MM.1S (cell line): Measurements from ENCODE around the gene MTHFD1.

Experiments used
- EZH2 ChIP-seq: fragments of 300-600 bp; sonication (generic); optimal IDR thresholded peaks from 2 replicates; pipeline ENCODE3; 2017; ENCODE audit warnings: low read depth, mild to moderate bottlenecking, antibody characterized with exemption, low read length, mixed read lengths
- EZH2phosphoT487 ChIP-seq: fragments of 300-600 bp; sonication (generic); IDR thresholded peaks from 2 replicates; pipeline ENCODE4 v1.6.1; 2018; ENCODE audit warnings: antibody characterized with exemption, low read length
- TF ChIP-seq, protein P1 (sequence below): fragments of 300-600 bp; sonication (generic); IDR thresholded peaks from 2 replicates; pipeline ENCODE4 v1.5.1; 2016; ENCODE audit warnings: antibody characterized with exemption, low read length, mixed read lengths

DNA sequence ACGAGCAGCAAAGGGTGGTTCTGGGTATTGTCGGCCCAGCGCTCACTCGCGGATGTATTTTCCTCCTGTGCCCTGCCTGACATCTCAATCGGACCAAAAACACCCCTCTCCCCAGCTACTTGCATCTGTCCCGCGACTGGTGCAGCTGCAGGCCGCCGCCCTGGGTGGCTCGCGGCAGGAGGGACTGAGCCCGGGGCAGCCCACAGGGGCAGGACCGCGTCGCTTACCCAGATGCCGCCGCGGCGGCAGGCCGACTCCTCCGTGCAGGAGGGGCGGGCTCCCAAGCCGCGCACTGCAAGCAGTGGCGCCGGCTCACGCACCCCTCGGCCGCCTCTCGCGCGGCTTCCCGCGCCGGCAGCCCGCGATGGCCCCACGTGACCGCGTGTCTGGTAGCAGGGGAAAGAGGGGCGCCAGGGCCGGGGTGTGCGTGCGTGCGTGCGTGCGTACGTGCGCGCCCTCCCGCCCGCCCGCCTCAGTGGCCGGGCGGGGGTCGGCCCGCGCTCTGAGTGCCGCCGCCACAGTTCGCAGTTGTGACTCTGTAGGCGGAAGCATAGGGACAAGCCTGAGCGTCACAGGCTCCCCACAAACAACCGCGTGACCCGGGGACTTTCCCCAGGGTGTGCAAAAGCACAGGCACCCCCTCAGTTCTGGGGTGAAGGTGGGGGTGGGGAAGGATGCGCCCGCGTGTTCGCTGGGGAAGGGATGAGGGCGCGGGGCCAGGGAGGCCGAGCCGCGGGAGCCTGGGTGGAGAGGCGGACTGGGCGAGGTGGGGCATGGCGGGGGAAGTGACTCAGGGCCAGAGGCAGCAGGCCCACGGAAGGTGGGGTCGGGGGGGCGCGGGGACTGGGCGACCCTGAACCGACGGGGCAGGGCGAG is 115.5 kb downstream of the MTHFD1 start, which contains the start of gene ZBTB25:
- TF ChIP-seq, protein P1, sequence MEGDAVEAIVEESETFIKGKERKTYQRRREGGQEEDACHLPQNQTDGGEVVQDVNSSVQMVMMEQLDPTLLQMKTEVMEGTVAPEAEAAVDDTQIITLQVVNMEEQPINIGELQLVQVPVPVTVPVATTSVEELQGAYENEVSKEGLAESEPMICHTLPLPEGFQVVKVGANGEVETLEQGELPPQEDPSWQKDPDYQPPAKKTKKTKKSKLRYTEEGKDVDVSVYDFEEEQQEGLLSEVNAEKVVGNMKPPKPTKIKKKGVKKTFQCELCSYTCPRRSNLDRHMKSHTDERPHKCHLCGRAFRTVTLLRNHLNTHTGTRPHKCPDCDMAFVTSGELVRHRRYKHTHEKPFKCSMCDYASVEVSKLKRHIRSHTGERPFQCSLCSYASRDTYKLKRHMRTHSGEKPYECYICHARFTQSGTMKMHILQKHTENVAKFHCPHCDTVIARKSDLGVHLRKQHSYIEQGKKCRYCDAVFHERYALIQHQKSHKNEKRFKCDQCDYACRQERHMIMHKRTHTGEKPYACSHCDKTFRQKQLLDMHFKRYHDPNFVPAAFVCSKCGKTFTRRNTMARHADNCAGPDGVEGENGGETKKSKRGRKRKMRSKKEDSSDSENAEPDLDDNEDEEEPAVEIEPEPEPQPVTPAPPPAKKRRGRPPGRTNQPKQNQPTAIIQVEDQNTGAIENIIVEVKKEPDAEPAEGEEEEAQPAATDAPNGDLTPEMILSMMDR, result no peak
- TF ChIP-seq EZH2 (no peak), EZH2phosphoT487 (no peak)
